AG04449 (cell line): Measurements from ENCODE around the gene STXBP4.

Experiments
- CTCF ChIA-PET: fragments of 350-600 bp; formaldehyde crosslinking; extraction: SDS; loops from one replicate; lab custom pipeline; 2021; ENCODE audit warnings: antibody characterized with exemption; lab: Yijun Ruan, JAX
- POLR2A ChIA-PET: fragments of 400-600, 350-600 bp; formaldehyde crosslinking; extraction: SDS; loops from one replicate; lab custom pipeline; 2020; ENCODE audit warnings: antibody characterized with exemption, inconsistent platforms; lab: Yijun Ruan, JAX
- DNase-seq: peaks from one replicate; pipeline ENCODE4 v3.0.0-alpha.2; 2010; ENCODE audit warnings: low read depth, low spot score
- H3K4me3 ChIP-seq: 2 replicates; pipeline ENCODE4 v1.5.1; 2011; ENCODE audit warnings: low read depth, mild to moderate bottlenecking, control low read depth, low read length
- TF ChIP-seq, protein P1 (sequence below): IDR thresholded peaks from one replicate; pipeline ENCODE4 v1.5.1; 2011; ENCODE audit warnings: mild to moderate bottlenecking, moderate library complexity, low read length, control low read depth, inconsistent platforms; ENCODE audit not compliant: insufficient read depth; ENCODE audit errors: missing control alignments

Gene STXBP4

DNA sequence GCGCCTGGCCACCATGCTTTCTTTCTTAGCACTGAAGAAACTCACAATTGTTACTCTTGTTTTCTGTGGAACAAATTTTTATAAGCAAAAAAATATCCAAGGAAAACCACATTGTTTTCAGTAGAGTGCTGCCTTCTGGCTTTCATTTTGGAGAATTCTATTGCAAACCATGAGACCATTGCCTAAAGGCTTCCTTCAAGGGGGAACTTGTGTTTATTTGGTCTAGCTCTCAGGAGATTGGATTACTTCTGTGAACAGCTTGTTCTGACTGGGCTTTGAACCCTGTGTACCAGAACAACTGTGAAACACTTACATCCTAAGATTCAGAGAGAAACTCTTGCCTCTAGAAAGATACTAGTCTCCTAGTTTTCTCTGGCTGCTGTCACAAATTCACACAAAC, 35.9 kb upstream of the STXBP4 start:
- no peak overlapping the region for H3K4me3 ChIP-seq
- no peak for DNase-seq
- POLR2A ChIA-PET: no interaction called here
- CTCF ChIA-PET: no interaction called here
- TF ChIP-seq, protein P1, sequence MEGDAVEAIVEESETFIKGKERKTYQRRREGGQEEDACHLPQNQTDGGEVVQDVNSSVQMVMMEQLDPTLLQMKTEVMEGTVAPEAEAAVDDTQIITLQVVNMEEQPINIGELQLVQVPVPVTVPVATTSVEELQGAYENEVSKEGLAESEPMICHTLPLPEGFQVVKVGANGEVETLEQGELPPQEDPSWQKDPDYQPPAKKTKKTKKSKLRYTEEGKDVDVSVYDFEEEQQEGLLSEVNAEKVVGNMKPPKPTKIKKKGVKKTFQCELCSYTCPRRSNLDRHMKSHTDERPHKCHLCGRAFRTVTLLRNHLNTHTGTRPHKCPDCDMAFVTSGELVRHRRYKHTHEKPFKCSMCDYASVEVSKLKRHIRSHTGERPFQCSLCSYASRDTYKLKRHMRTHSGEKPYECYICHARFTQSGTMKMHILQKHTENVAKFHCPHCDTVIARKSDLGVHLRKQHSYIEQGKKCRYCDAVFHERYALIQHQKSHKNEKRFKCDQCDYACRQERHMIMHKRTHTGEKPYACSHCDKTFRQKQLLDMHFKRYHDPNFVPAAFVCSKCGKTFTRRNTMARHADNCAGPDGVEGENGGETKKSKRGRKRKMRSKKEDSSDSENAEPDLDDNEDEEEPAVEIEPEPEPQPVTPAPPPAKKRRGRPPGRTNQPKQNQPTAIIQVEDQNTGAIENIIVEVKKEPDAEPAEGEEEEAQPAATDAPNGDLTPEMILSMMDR: no peak

DNA sequence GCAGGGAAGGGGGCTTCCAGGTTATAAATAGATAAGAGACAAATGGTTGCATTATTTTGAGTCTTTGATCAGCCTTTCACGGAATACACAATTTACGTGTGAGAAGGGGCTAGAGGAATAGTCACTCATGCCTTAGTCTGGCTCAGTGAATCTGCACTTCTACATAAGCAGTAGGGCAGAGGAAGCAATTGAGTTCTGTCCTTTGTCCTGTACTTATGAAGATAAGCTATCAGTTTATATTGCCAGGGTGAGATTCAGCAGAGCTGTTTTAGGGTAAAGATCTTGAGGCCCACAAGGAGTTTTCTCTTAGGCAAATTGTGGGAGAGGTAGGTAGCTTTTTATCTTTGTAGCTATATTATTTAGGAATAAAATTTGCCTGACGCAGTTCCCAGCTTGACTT, 34.6 kb upstream of the STXBP4 start:
- CTCF ChIA-PET: no interaction called here
- POLR2A ChIA-PET: no interaction called here

DNA sequence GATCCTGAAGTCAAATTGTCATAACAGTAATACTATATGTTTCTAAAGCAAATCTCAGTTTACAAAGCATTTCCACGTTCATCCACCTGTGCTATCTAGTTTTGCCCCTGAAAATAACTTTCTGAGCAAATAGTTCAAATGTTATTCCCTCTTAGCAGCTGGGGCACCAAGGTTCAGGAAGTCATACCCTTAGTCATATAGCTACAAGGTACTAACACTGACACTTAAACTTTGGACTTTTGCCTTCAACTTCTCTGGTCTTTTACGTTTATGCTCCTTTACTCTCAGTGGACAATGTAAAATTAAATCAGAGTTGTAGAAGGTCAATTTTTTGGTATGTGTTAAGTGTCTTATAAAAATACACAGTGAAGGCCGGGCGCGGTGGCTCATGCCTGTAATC, 33.1 kb upstream of the STXBP4 start:
- no peak for DNase-seq
- POLR2A ChIA-PET: no interaction called here
- H3K4me3 ChIP-seq: no peak overlapping the region
- TF ChIP-seq, protein P1: no peak
- CTCF ChIA-PET: no interaction called here

More for the DNA sequence above, 34.6 kb upstream of the STXBP4 start:
- no peak for DNase-seq
- no peak overlapping the region for H3K4me3 ChIP-seq
- TF ChIP-seq, protein P1: no peak

DNA sequence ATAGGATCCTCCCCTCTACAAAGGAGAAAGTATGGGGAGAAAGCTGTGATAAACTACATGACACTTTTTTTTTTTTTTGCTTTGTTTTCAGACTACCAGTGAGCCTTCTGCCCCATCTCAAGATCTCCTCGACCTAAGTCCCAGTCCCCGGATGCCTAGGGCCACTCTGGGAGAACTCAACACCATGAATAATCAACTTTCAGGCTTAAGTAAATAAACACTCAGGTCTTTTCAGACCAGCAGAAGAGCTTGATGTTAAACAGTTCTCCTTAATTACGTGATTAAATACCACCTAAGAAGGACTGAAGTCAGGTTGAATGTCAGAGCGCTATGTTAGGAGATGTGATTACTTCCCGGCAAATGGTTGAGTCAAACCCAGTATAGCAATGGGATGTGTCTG, 31.5 kb upstream of the STXBP4 start:
- ChIA-PET CTCF (interaction anchor here (0.7 kb wide), 1 partner anchor 53 kb away, joined by 3 read pairs; no protein-coding TSS in a partner anchor), POLR2A (no interaction called here)
- H3K4me3 ChIP-seq: no peak overlapping the region
- no peak for DNase-seq
- TF ChIP-seq, protein P1: no peak

- CTCF ChIA-PET: interaction anchor here (0.7 kb wide), 1 partner anchor 54 kb away, joined by 3 read pairs; no protein-coding TSS in a partner anchor
- no peak for DNase-seq
- TF ChIP-seq, protein P1: no peak
- no peak overlapping the region for H3K4me3 ChIP-seq
- POLR2A ChIA-PET: no interaction called here
Observed at GRCh38 chr17:54937426-54937825, 31.1 kb upstream of the STXBP4 start.

DNA sequence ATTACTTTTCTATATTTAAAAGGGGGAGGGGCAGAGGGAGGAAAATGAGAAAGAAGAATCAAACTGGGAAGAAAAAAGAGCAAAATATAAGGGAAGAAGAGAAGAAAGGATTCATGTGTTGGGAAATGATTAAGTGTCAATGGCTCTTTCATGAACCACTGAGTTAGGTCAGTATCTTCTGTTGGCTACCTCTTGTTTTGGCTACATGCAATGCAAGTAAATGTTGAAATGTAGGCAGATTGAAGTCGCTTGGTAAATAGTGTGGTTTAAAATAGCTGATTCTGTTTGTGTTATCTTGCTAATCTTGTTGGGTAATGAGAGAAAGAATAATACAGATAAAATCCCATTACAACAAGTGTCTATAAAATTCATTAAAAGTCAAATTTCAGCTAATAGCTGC, 27.3 kb upstream of the STXBP4 start:
- ChIA-PET CTCF (no interaction called here), POLR2A (no interaction called here)
- TF ChIP-seq, protein P1: no peak
- no peak overlapping the region for H3K4me3 ChIP-seq
- DNase-seq: no peak
